Stimulated activated CD4-positive, alpha-beta T cell treated with anti-CD3 and anti-CD28 coated beads, Interleukin-1b, Interleukin-23, amount 100 ng/mL, for 4 hours (primary cell): Measurements from ENCODE around the gene PXYLP1.

Experiments used
- DNase-seq, 2 donors: peaks; one replicate each; pipeline ENCODE4 v3.0.0-alpha.2; 2020; ENCODE audit warnings: low read depth in 2 of 2

The PXYLP1 gene

DNA sequence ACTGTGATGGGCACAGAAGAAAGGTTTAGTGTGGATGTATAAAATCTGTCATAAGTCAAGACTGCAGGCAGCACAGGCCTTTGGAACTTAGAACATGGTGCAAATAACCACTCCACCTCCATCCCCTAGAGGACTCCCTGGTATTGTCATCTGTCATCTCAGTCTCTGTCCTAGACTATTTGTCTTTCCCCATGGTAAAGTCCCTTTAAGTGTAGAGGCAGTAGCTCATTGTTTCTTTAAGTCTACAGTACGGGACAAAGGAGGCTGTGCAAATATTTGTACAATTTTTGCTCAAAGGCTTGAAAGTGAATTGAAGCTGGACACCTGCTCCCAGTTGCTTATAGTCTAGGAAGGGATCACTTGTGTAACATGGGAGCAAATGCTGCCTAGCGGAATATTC is 3.2 kb upstream of the PXYLP1 start:
- no peak for DNase-seq

GRCh38 chr3:141229132-141229531 is 2.5 kb upstream of the PXYLP1 start:
- DNase-seq: no peak

DNA sequence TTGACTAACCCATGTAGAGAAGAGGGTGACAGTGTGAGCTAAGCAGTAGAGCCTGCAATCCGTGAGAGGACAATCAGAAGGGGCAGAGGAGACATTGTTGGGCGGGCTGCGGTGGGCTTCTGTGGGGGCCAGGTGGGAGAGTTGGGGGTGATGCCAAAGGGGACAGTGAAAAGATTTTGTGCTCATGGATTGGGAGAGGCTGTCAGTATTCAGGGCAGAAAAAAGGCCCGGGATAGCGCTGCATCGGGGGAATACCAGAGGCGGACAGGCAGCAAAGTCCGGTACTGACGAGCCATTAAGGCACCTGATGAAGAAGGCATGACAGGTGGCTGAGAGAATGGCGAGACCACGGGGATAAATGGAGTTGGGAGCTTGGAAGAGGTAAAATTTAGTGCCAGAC is 1.3 kb upstream of the PXYLP1 start:
- no peak for DNase-seq

GRCh38 chr3:141231952-141232823 is 563 bp downstream of the PXYLP1 start:
- peak in 1 of 2 donors; percentile 28 for DNase-seq

DNA sequence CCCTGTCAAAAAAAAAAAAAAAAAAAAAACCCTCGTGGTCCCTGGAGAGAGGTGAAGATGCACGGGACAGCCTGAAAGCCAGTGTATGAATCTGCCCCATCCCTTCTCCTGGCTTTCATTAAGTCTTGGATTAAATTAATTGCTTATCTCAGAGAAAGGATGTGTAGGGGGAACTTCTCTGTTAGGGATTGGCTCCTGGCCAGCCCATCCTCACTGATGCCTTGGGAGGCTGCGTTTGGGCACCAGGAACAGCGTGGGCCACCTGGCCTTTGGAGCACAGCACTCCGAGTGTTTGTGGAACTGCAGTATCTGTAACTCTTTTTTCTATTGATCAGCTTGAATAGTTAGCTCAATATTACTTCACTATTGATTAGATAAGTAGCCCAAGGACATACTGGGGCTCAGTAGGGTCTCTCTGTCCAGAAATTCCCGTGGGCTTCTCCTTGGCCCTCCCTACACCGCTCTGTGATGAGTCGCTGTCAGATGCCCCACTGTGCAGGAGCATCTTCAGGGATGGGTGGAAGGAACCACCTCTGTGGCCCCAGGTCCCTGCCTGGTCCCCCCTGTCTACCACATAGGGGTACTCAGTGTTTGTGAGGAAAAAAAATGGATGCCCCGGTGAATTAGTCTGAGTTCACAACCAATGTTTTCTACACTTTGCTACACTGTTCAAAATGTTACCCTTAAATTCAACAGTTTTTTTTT is 2.0 kb downstream of the PXYLP1 start:
- no peak for DNase-seq

GRCh38 chr3:141234283-141234682 is 2.7 kb downstream of the PXYLP1 start:
- DNase-seq: no peak

DNA sequence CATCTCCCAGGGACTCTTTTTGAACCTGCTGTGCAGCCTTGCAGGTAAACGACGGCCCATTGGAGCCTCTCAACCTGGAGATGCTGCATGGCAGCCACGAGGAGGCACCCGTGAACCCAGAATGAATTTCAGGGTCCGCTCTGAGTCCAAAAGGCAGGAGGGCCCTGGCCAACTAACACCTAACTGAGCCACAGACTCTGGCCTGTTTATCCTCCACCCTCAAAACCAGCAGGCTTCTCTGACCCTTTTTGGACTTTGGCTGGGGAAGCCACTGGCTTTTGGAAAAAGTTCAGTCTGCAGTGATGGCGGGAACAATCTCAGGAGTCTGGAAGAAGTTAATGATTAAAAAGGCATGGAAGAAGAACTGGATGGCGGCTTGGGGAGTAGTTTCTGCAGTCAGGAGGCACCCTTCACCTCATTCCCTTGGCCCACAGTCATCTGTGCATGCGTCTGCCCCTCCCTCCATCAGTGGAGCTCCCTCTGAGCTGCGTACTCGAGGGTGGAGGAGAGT is 4.1 kb downstream of the PXYLP1 start:
- DNase-seq: no peak

DNA sequence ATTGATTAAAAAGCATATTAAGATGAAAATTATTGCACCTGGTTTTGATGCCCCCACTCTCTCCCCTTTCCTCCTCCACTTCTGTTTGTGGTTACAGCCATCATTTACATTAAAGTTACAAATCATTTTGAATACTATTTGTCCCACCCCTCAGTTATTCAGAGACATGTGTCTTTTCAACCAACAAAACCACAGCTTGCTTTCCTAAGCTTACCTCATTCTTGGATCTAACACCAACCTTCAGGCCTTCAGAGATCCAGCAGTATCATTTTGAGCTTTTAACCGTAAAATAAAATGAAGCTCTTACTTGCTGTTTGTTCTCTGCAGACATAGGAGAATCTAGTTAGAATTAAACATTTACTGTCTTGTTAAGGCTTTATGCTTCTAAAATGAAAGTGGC is 4.7 kb downstream of the PXYLP1 start:
- no peak for DNase-seq

DNA sequence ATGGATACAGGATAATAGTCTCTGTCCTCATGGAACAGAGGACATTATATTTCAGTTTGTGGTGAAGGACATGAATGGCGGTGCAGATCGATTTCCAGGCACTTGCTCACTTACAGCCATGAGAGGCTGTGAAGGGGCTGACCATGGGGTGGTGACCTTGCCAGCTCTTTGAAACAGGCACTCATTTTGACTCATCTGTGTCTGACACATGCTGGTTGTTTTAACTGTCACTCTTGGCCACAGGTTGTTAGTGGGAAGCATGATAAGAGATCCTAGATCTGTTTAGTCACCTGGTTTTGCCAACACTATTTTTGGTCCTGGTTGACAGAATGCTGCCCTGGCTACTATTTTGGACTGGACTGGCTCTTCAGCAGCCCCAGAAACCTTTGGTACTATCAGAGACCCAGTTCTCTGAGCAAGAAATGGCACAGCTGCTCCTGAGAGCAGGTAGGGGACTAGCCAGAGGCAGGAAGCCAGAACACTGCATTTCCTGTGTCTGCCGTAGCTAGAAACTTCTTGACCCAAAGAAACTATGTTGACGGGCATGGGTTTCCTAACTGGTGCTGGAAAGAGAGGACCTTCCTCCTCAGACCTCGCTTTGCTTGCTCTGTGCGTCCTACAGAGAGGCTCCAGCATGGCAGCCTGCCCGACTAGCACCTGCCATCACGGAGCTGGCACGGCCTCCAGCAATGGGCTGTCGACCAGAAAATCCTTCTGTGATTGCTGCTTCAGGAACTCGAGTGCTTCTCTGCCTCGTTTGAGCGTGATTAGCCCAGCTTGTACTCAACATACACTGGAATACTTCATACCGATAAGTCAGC is 6.3 kb downstream of the PXYLP1 start:
- DNase-seq: no peak

- DNase-seq: no peak
These were observed 8.1 kb downstream of the PXYLP1 start for GRCh38 chr3:141239511-141240281.

DNA sequence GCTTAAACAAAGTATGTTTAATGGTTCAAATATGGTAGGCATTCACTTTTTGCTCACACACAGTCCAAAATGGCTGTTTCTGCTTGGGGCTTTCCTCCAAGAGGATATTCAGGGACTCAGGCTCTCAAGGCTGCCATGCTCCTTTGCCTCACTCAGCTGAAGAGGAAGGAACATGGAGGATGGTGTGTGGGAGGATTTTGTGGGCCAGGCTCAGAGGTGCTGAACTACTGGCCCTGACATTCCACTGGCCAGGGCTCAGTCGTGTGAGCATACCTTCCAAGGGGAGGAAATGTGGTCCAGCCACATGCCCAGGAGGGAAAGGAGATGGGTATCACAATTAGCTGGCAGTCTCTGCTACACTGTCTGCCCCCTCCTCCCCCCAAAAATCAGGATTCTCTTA is 8.7 kb downstream of the PXYLP1 start:
- no peak for DNase-seq

DNA sequence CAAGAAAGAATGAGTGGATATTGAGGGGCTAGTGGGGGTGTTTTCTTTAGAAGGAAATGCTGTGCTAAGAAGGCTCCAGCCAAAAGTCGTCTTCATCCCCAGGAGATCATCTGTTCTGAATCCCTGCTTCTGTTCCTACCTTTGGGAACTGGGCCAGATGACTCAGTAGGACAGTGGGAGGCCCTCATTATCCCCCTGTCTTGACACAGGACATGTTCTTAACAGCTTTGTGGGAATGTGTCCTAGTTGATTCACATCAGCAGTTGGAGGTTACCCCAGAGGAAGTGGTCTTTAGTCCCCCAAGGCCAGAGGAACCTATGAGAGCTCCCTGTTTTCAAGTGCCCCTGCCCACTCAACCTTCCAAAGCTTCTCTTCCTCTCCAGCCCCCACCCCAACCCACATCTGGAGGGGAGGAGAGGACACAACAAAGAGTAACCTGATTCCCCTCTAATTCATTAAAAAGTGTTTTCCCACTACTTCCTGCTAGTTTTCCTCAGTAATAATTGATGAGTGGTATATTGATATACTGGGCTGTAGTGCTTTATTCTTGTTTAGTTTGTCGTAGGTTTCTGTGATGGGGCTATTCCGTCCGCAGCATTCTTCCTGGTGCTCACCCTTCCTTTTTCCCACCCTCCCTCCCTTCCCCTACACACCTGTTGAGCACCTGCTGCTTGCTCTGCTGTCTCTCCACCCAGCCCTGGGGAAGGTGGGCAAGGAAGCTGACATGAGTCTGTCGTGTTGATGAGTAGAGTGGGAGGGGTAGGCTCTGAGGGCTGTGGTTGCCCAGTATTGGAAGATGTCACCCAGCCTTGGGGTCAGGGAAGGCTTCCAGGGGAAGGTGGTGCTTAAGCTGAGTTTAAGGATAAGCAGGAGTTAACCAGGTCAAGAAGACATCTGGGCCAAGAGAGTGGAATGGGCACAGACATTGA is 9.3 kb downstream of the PXYLP1 start:
- DNase-seq: no peak

DNA sequence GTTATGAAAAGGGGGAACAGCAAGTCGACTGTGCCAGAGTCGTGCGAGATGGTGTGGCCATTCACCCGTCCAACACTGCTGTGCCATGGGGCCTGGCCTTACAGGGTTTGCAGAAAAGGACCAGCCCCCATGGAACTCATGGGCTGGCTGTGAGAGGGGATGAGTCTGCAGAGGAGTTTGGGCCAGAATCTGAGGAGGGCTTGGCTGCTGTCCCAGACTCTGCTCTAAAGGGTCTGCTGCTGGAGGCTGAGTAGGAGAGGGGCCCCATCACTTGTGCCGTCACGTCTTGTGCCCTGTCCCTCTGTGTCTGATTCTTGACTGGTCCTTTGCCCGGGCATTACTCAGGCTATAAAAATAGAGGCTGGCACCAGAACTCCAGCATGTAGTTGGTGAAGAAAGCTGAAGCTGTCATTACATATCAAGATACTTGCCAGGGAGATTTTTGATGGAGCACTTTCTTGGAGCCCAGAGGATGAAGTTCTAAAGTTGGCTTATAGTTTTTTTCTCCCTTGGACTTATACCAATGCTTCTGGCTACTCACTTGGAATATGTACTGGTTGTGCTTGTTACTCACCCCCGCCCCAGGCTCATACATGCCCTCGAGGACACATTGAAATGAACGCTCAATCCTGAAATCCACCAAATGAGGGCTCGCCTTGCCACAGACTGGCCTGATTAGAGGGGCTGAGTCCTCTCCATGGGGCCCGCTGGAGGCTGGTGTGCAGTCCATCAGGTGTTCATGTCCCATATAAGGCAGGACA is 10.2 kb downstream of the PXYLP1 start:
- no peak for DNase-seq

DNA sequence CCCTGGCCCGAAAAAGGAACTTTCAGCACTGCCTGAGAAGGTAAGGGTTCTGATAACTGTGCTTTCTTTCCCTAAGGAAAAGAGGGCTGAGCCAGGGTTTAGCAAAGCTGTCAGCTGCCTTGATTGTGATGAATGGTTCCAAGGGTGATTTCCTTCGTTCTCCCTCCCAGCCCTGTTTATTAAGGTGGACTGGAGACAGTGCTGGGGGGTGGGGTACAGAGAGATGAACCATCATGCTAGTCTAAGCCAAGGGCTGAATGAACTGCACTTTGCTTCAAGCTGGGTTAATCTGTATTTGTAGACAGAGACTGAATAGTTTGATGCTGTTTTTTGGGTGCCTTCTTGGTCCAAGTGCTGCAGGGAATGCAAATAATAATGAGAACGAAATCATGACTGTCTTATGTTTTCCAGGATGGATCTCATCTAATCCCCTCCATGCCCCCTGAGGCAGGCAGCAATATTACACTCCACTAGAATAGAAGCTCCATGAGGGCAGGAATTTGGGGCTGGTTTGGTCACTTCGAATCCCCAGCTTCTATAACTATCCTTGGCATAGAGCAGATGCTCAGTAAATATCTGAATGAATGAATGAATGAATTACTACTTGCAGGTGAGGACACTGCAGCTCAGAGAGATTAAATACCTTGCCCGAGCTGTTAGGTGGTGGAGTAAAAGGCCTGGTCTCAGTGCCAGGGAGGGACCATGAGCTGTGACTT is 10.9 kb downstream of the PXYLP1 start:
- no peak for DNase-seq

- peak; percentile 28 to 59 for DNase-seq
These were observed 11.7 kb downstream of the PXYLP1 start for GRCh38 chr3:141243271-141243707.

GRCh38 chr3:141246224-141246957 is 14.8 kb downstream of the PXYLP1 start:
- no peak for DNase-seq

DNA sequence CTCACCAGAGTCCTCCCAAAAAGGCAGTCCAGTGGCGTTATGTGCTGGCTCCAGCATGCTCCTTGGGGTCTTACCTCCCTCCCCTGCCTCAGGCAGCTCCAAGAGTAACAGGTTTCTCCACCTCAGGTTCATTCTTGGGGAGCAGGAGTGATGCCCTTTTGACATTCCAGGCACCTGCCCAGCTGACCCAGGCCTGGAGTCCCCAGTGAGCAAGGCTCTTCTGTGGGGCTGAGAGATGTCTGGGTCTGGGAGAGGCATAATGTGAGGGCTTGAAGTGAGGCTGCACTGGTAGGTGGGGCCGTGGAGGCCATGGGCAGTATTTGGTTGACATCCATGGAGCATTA is 15.3 kb downstream of the PXYLP1 start:
- DNase-seq: no peak

- DNase-seq: no peak
These were observed 16.4 kb downstream of the PXYLP1 start for GRCh38 chr3:141248064-141248463.
